CD14-positive monocyte (primary cell): ENCODE results near the gene CEP128. TPM values are rescaled to one million over a fixed set of nuclear protein-coding genes. Genes with fewer than 3 reads are reported as not detected.

Experiments used
- DNase-seq, 3 donors: peaks; one replicate each; pipeline ENCODE4 v3.0.0-alpha.2; 2011 to 2022
- H2AFZ ChIP-seq: 2 replicates; pipeline ENCODE4 v1.6.0; 2012; ENCODE audit warnings: mild to moderate bottlenecking, low read depth, low read length, inconsistent platforms; ENCODE audit not compliant: insufficient read depth, poor library complexity, severe bottlenecking
- H3K27ac ChIP-seq, 2 donors: 1 replicate in 1 of 2; 2 replicates in 1 of 2; pipeline ENCODE4 v1.5.1; 2012 to 2013; ENCODE audit warnings: low read length in 2 of 2, control low read depth in 1 of 2, inconsistent platforms in 1 of 2, low read depth in 1 of 2, mild to moderate bottlenecking in 1 of 2
- H3K27me3 ChIP-seq, 2 donors: one replicate each; pipeline versions ENCODE4 v1.6.0 to v1.6.1; 2011 to 2013; ENCODE audit warnings: low read length in 2 of 2; ENCODE audit not compliant: control insufficient read depth in 2 of 2, insufficient read depth in 2 of 2
- H3K36me3 ChIP-seq, 2 donors: replicated peaks in 1 of 2; 1 replicate in 1 of 2; 2 replicates in 1 of 2; pipeline versions ENCODE4 v1.5.1 to v1.6.1; 2012 to 2013; ENCODE audit warnings: low read length in 2 of 2, control low read depth in 1 of 2, inconsistent platforms in 1 of 2, mild to moderate bottlenecking in 1 of 2; ENCODE audit not compliant: insufficient read depth in 2 of 2, control insufficient read depth in 1 of 2
- H3K4me1 ChIP-seq, 2 donors: 1 replicate in 1 of 2; 2 replicates in 1 of 2; pipeline versions ENCODE4 v1.5.1 to v1.6.1; 2012 to 2013; ENCODE audit warnings: low read length in 2 of 2, control low read depth in 1 of 2, inconsistent platforms in 1 of 2, mild to moderate bottlenecking in 1 of 2, moderate library complexity in 1 of 2; ENCODE audit not compliant: insufficient read depth in 2 of 2, control insufficient read depth in 1 of 2
- H3K4me2 ChIP-seq: replicated peaks from 2 replicates; pipeline ENCODE3; 2012; ENCODE audit warnings: low read length, moderate library complexity, mild to moderate bottlenecking; ENCODE audit not compliant: poor library complexity, severe bottlenecking; ENCODE audit errors: extremely low read depth
- H3K4me3 ChIP-seq, 3 experiments: fragments of 200-600 bp in 1 of 3; sonication (generic) in 1 of 3; replicated peaks in 1 of 3; 1 replicate in 2 of 3; 2 replicates in 1 of 3; pipeline ENCODE4 v1.5.1; 2011 to 2013; ENCODE audit warnings: low read length in 3 of 3, mild to moderate bottlenecking in 3 of 3, control low read depth in 2 of 3, low read depth in 2 of 3, inconsistent platforms in 1 of 3, moderate library complexity in 1 of 3
- H3K79me2 ChIP-seq: 2 replicates; pipeline ENCODE4 v1.6.0; 2012; ENCODE audit warnings: mild to moderate bottlenecking, control low read depth, inconsistent platforms, low read length, moderate library complexity; ENCODE audit not compliant: insufficient read depth
- H3K9ac ChIP-seq: 2 replicates; pipeline ENCODE4 v1.6.0; 2017; ENCODE audit warnings: low read length, mild to moderate bottlenecking; ENCODE audit not compliant: insufficient read depth, poor library complexity, severe bottlenecking
- H3K9me3 ChIP-seq, 2 donors: replicated peaks in 1 of 2; 1 replicate in 1 of 2; 2 replicates in 1 of 2; pipeline versions ENCODE4 v1.5.1 to v1.6.1; 2012 to 2013; ENCODE audit warnings: low read length in 2 of 2, control low read depth in 1 of 2; ENCODE audit not compliant: control insufficient read depth in 1 of 2, insufficient read depth in 1 of 2
- H4K20me1 ChIP-seq: 2 replicates; pipeline ENCODE4 v1.6.0; 2012; ENCODE audit warnings: mild to moderate bottlenecking, low read length, control low read depth, moderate library complexity; ENCODE audit not compliant: insufficient read depth
- H3K27ac Mint-ChIP-seq, 7 donors: one replicate each; pipeline ENCODE4 v1.8.0; 2020; ENCODE audit warnings: mild to moderate bottlenecking in 7 of 7, mixed read lengths in 7 of 7, moderate library complexity in 6 of 7, inconsistent platforms in 2 of 7
- H3K27me3 Mint-ChIP-seq, 3 donors: one replicate each; pipeline ENCODE4 v1.8.0; 2021 to 2022; ENCODE audit warnings: low read depth in 3 of 3, mild to moderate bottlenecking in 3 of 3, mixed read lengths in 3 of 3, moderate library complexity in 3 of 3, inconsistent platforms in 1 of 3
- H3K36me3 Mint-ChIP-seq, 2 donors: one replicate each; pipeline ENCODE4 v1.8.0; 2020; ENCODE audit warnings: mixed read lengths in 2 of 2, inconsistent platforms in 1 of 2, mild to moderate bottlenecking in 1 of 2
- H3K4me1 Mint-ChIP-seq: one replicate; pipeline ENCODE4 v1.8.0; 2020; ENCODE audit warnings: mild to moderate bottlenecking, mixed read lengths
- H3K4me3 Mint-ChIP-seq, 2 donors: one replicate each; pipeline ENCODE4 v1.8.0; 2020; ENCODE audit warnings: mild to moderate bottlenecking in 2 of 2, mixed read lengths in 2 of 2, moderate library complexity in 1 of 2
- H3K9me3 Mint-ChIP-seq, 7 donors: one replicate each; pipeline ENCODE4 v1.8.0; 2020 to 2022; ENCODE audit warnings: mixed read lengths in 7 of 7, mild to moderate bottlenecking in 6 of 7, moderate library complexity in 6 of 7, inconsistent platforms in 2 of 7
- WGBS: methylation state at CpG from one replicate; pipeline ENCODE4 v1.1.5; 2013; ENCODE audit warnings: missing lambda C conversion rate; ENCODE audit not compliant: insufficient coverage; 5-methylcytosine and 5-hydroxymethylcytosine counted together
- intact Hi-C, 2 donors: fragments of 100-400 bp; cut with micrococcal nuclease; formaldehyde crosslinking; loops; one replicate each; pipeline versions ENCODE4 v1.15.0 to v1.15.1; 2023
- polyA plus RNA-seq, 3 donors: library from polyadenylated mRNA; depleted of rRNA in 1 of 3; unstranded in 2 of 3; stranded (reverse) in 1 of 3; fragments of 300-500 nt in 2 of 3; fragments of >200 nt in 1 of 3; fragmentation: Illumina TruSeq in 2 of 3; gene quantifications; 1 replicate in 2 of 3; 2 replicates in 1 of 3; pipeline ENCODE4 v1.2.3, GENCODE V29; 2012 to 2021
- TF ChIP-seq, protein P1 (sequence below): fragments of 200-600 bp; IDR thresholded peaks from one replicate; pipeline ENCODE4 v1.8.0; 2022; ENCODE audit warnings: antibody characterized with exemption, mild to moderate bottlenecking

CEP128 gene
- polyA plus RNA-seq, 3 donors: 0.41 to 0.88 (median 0.62) TPM

DNA sequence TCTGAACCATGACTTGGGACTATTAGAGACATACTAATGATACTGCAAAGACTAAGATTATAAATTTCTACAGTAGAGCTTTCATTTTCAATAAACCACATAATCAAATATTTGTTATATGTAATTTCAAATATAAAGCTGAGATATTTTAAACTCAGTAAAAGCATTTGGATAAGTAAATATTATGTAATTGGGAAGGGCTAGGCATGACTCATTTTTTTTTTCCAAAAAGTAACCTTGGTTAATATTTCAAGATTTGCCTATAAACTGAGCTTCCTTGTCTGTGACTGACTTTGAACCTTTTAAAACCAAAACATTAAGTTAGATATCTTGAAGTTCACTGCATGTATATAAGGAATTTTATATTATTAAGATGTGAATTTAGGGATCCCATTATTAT lies 332.5 kb downstream of the CEP128 start:
- Mint-ChIP-seq H3K27me3 (no peaks in the 10 kb centered on the region), H3K27ac (no peak overlapping the region), H3K9me3 (peaks cover 0 to 1% (median 0%) of the 10 kb centered on the region in 7 donors), H3K4me3 (no peak overlapping the region), H3K36me3 (no peaks in the 10 kb centered on the region), H3K4me1 (no peaks in the 10 kb centered on the region)
- no peaks in the 10 kb centered on the region for H3K27me3 ChIP-seq
- no peak overlapping the region for H2AFZ ChIP-seq
- no peaks in the 10 kb centered on the region for H3K36me3 ChIP-seq
- H3K4me1 ChIP-seq: no peaks in the 10 kb centered on the region
- H3K4me3 ChIP-seq: no peak overlapping the region
- H4K20me1 ChIP-seq: no peaks in the 10 kb centered on the region
- no peak overlapping the region for H3K27ac ChIP-seq
- H3K9ac ChIP-seq: no peak overlapping the region
- no peak for DNase-seq
- TF ChIP-seq, protein P1, sequence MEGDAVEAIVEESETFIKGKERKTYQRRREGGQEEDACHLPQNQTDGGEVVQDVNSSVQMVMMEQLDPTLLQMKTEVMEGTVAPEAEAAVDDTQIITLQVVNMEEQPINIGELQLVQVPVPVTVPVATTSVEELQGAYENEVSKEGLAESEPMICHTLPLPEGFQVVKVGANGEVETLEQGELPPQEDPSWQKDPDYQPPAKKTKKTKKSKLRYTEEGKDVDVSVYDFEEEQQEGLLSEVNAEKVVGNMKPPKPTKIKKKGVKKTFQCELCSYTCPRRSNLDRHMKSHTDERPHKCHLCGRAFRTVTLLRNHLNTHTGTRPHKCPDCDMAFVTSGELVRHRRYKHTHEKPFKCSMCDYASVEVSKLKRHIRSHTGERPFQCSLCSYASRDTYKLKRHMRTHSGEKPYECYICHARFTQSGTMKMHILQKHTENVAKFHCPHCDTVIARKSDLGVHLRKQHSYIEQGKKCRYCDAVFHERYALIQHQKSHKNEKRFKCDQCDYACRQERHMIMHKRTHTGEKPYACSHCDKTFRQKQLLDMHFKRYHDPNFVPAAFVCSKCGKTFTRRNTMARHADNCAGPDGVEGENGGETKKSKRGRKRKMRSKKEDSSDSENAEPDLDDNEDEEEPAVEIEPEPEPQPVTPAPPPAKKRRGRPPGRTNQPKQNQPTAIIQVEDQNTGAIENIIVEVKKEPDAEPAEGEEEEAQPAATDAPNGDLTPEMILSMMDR: no peak
- no peaks in the 10 kb centered on the region for H3K9me3 ChIP-seq
- intact Hi-C loops: no loop called here
- no peak overlapping the region for H3K4me2 ChIP-seq
- no peaks in the 10 kb centered on the region for H3K79me2 ChIP-seq

DNA sequence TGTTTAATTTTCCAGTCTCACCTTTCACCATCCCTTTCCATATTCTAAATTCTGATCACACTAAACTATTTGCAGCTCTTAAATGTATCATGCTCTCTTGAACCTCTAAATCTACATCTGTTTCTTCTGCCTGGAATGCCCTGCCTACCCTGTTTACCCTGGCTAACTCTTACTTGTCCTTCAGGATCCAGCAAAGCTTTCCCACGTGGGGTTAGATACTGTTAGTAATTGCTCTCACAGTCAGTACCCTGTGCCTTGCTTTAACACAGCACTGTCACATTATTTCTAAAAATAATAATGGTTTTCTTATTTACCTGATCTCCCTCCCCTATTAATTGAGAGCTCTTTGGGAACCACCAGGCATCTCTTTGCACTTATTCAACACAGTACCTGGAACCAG lies 333.0 kb downstream of the CEP128 start:
- TF ChIP-seq, protein P1: no peak
- H3K36me3 Mint-ChIP-seq: no peaks in the 10 kb centered on the region
- Histone ChIP-seq H3K9ac (no peak overlapping the region), H3K4me3 (no peak overlapping the region), H4K20me1 (no peaks in the 10 kb centered on the region), H3K27me3 (no peaks in the 10 kb centered on the region), H3K27ac (no peak overlapping the region), H3K79me2 (no peaks in the 10 kb centered on the region), H3K4me2 (no peak overlapping the region), H3K36me3 (no peaks in the 10 kb centered on the region), H3K4me1 (no peaks in the 10 kb centered on the region), H3K9me3 (no peaks in the 10 kb centered on the region), H2AFZ (no peak overlapping the region)
- DNase-seq: no peak
- H3K4me1 Mint-ChIP-seq: no peaks in the 10 kb centered on the region
- no peak overlapping the region for H3K4me3 Mint-ChIP-seq
- intact Hi-C loops: no loop called here
- H3K27ac Mint-ChIP-seq: no peak overlapping the region
- peaks cover 0 to under 1% (median 0%) of the 10 kb centered on the region in 7 donors for H3K9me3 Mint-ChIP-seq
- no peaks in the 10 kb centered on the region for H3K27me3 Mint-ChIP-seq
- WGBS: no CpG with 5 or more reads among the region's 1 CpG
